Fibroblast of the conjunctiva (primary cell): ENCODE data around the gene CDH8.

Source experiments
- DNase-seq: peaks from one replicate; pipeline ENCODE4 v3.0.0-alpha.2; 2010; ENCODE audit warnings: low read depth

CDH8 gene

DNA sequence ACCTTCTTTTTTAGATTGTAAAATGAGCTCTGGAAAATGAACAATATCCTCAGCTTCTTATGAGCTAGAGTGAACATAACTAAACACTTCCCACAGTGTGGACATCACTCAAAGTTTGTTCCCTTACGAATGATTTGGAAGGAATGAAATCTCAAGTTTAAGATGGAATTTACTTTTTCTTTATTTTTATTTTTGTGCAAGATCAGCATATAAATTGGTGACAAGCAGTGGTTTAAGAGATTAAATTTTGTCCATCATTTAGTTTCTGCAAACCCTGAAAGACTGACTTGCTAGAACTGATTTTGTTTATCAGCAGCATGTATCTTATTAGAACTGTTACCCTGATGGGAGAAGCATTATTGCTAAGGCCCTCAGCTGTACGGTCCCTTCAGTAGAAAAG is 420.1 kb downstream of the CDH8 start:
- DNase-seq = no peak

GRCh38 chr16:61611847-61612491 is 424.3 kb downstream of the CDH8 start:
- DNase-seq = no peak

DNA sequence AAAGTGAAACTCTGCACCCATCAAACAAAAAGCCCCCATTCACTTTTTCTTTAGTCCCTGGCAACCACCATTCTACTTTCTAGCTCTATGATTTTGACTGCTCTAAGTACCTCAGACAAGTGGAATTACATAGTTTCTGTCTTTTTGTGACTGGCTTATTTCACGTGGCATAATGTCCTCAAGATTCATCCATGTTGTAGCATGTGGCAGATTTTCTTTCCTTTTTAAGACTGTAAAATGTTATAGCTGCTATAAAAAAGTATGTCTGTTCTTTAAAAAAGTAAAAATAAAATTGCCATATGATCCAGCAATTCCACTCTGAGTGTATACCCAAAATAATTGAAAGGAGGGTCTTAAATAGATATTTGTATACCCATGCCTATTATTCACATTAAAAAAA is 429.7 kb downstream of the CDH8 start:
- DNase-seq = no peak
